Measurements from ENCODE around the gene SV2B. TPM values are rescaled to one million over a fixed set of nuclear protein-coding genes. Genes with fewer than 3 reads are reported as not detected.

SV2B gene
- polyA plus RNA-seq, 2 of the 4 experiments (the other 2 are of a cell fraction), result 0.05 TPM; not detected in 1

- POLR2A ChIA-PET, result no interaction called here
- 14% methylated on average over 10 of the region's 10 CpGs for WGBS (ENCODE audit: missing lambda C conversion rate)
- DNase-seq (ENCODE audit: low read depth in 1 of 2, low spot score in 1 of 2), result no peak
Measured at GRCh38 chr15:91152896-91153581, 53.0 kb downstream of the SV2B start.

GRCh38 chr15:91153954-91154353 is 53.9 kb downstream of the SV2B start:
- TF ChIP-seq PHF8 (IDR thresholded peaks at IDR 0.05; ENCODE audit: borderline replicate concordance, low read depth), result no peak
- no peak for TF ChIP-seq SMC3 (IDR thresholded peaks at IDR 0.05)
- TF ChIP-seq POLR2A (IDR thresholded peaks at IDR 0.05; ENCODE audit: low read length), result no peak
- no peak for TF ChIP-seq HOXB13 (CRISPR knock-in tag; IDR thresholded peaks at IDR 0.05; ENCODE audit: low read depth)
- no peak for TF ChIP-seq MAX (IDR thresholded peaks at IDR 0.05)
- TF ChIP-seq EHMT2 (IDR thresholded peaks at IDR 0.05; ENCODE audit: low read depth), result no peak
- no peak for TF ChIP-seq GATA3 (IDR thresholded peaks at IDR 0.05; ENCODE audit: borderline replicate concordance)
- TF ChIP-seq RNF2 (IDR thresholded peaks at IDR 0.05; ENCODE audit: borderline replicate concordance, low read depth), result no peak
- TF ChIP-seq PBX3 (IDR thresholded peaks at IDR 0.05), result no peak
- no peak for TF ChIP-seq POLR2AphosphoS2 (conservative IDR thresholded peaks at IDR 0.05; ENCODE audit: low read length)
- TF ChIP-seq FOSB (CRISPR knock-in tag; IDR thresholded peaks at IDR 0.05), result no peak
- TF ChIP-seq ZC3H11A (IDR thresholded peaks at IDR 0.05), result no peak
- no peak for TF ChIP-seq NPAS2 (CRISPR knock-in tag; IDR thresholded peaks at IDR 0.05; ENCODE audit: borderline replicate concordance)
- TF ChIP-seq RAD21 (conservative IDR thresholded peaks at IDR 0.05 in 1 of 2, IDR thresholded peaks at IDR 0.05 in 1 of 2), result no peak
- TF ChIP-seq HES2 (IDR thresholded peaks at IDR 0.05), result no peak
- no peak for TF ChIP-seq HOXA7 (CRISPR knock-in tag; IDR thresholded peaks at IDR 0.05)
- 4% methylated on average over 1 of the region's 1 CpG for WGBS (ENCODE audit: missing lambda C conversion rate)
- ATAC-seq (no peak), FAIRE-seq (no peak), DNase-seq (ENCODE audit: low read depth in 1 of 2, low spot score in 1 of 2) (no peak)
- Histone ChIP-seq H3K4me3 (no peak overlapping the region), H3K4me2 (no peak overlapping the region), H3K9me3 (no peaks in the 10 kb centered on the region), H3K4me1 (no peaks in the 10 kb centered on the region), H3K27ac (no peak overlapping the region)
- ChIA-PET POLR2A (no interaction called here), CTCF (no interaction called here)

More at GRCh38 chr15:91152896-91153581, 53.0 kb downstream of the SV2B start:
- Histone ChIP-seq H3K4me3 (no peak overlapping the region), H3K9me3 (no peaks in the 10 kb centered on the region), H3K27ac (no peak overlapping the region), H3K4me1 (no peaks in the 10 kb centered on the region), H3K4me2 (no peak overlapping the region)
- TF ChIP-seq ESRRA (IDR thresholded peaks at IDR 0.05; ENCODE audit: borderline replicate concordance, low read length) (no peak), CBX2 (IDR thresholded peaks at IDR 0.05; ENCODE audit: borderline replicate concordance, low read depth) (no peak), ATOH8 (CRISPR knock-in tag; IDR thresholded peaks at IDR 0.05; ENCODE audit: low read depth) (no peak), ZFP36 (IDR thresholded peaks at IDR 0.05; ENCODE audit: borderline replicate concordance, partially characterized antibody) (no peak), ZC3H11A (IDR thresholded peaks at IDR 0.05) (no peak), CHD2 (IDR thresholded peaks at IDR 0.05; ENCODE audit: low read length, partially characterized antibody) (no peak), PBX3 (IDR thresholded peaks at IDR 0.05) (no peak), FOSL2 (IDR thresholded peaks at IDR 0.05) (no peak), FOSL2 (CRISPR knock-in tag; IDR thresholded peaks at IDR 0.05) (no peak), HOXB13 (CRISPR knock-in tag; IDR thresholded peaks at IDR 0.05; ENCODE audit: low read depth) (no peak), RFX5 (IDR thresholded peaks at IDR 0.05) (no peak), CEBPB (IDR thresholded peaks at IDR 0.05) (no peak), ZSCAN20 (CRISPR knock-in tag; IDR thresholded peaks at IDR 0.05) (no peak), ELK1 (IDR thresholded peaks at IDR 0.05; ENCODE audit: low read depth, low read length) (no peak), MAFK (IDR thresholded peaks at IDR 0.05; ENCODE audit: partially characterized antibody) (no peak), EHMT2 (IDR thresholded peaks at IDR 0.05; ENCODE audit: low read depth) (no peak), USF2 (IDR thresholded peaks at IDR 0.05) (no peak), HOXA7 (CRISPR knock-in tag; IDR thresholded peaks at IDR 0.05) (no peak), HDAC2 (IDR thresholded peaks at IDR 0.05) (no peak), POLR2AphosphoS2 (conservative IDR thresholded peaks at IDR 0.05; ENCODE audit: low read length) (no peak), NPAS2 (CRISPR knock-in tag; IDR thresholded peaks at IDR 0.05; ENCODE audit: borderline replicate concordance) (no peak)
- ATAC-seq (no peak), FAIRE-seq (no peak)
- CTCF ChIA-PET, result no interaction called here
